NCI-H510A treated with DMSO at 0.1 percent for 48 hours (cell line): Measurements from ENCODE around the gene INS.
"Not testable (repeated sequence)": the region's sequence is repeated elsewhere in the genome, so short reads cannot be mapped to it uniquely, and the experiment has no call there.

ENCODE experiments used
- DNase-seq: peaks from one replicate; lab custom pipeline; 2025; lab: John Stamatoyannopoulos, UW

The INS gene

DNA sequence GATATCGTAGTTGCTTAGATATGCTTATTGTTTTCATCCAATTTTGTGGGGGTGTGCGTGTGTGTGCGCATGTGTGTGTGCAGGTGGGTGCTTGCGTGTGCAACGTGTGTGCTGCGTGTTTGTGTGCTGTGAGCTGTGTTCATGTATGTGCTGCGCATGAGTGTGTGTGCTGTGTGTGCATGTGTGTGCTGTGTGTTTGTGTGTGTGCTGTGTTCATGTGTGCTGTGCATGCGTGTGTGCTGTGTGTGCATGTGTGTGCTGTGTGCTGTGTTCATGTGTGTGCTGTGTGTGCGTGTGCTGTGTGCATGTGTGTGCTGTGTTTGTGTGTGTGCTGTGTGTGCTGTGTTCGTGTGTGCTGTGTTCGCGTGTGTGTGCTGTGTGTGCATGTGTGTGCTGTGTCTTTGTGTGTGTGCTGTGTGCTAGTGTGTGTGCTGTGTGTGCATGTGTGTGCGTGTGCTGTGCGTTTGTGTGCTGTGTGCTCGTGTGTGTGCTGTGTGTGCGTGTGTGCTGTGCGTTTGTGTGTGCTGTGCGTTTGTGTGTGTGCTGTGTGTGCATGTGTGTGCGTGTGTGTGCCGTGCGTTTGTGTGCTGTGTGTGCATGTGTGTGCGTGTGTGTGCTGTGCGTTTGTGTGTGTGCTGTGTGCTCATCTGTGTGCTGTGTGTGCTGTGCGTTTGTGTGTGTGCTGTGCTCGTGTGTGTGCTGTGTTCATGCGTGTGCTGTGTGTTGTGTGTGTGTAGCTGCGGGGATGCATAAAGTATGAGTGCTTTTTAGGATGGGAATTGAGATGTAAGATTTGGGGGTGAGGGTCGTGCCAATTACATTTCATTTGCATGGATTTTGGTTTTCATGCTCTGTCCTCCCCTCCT lies 29.4 kb downstream of the INS start:
- DNase-seq, result no peak

DNA sequence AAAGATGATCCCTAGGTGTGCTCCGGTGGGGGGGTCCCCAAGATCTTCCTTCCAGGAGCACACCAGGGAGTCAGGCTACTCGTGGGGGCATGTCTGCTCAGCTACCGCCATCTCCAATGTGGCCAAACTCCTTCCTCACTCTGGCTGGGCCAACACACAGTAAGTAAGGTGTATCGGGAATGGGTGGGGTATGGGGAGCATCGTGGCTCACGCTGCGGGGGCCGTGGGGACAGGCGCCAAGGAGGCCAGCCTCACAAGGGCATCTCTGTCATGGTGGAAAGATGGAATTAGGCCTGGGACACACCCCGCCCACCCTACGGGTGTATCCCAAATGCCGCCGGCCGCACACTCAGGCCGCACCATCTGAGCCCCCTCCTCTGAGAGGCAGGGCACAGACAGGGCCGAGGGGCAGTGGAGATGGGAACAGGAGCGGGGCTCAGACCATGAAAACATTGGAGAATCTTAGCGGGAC lies 30.1 kb downstream of the INS start:
- no peak for DNase-seq

DNA sequence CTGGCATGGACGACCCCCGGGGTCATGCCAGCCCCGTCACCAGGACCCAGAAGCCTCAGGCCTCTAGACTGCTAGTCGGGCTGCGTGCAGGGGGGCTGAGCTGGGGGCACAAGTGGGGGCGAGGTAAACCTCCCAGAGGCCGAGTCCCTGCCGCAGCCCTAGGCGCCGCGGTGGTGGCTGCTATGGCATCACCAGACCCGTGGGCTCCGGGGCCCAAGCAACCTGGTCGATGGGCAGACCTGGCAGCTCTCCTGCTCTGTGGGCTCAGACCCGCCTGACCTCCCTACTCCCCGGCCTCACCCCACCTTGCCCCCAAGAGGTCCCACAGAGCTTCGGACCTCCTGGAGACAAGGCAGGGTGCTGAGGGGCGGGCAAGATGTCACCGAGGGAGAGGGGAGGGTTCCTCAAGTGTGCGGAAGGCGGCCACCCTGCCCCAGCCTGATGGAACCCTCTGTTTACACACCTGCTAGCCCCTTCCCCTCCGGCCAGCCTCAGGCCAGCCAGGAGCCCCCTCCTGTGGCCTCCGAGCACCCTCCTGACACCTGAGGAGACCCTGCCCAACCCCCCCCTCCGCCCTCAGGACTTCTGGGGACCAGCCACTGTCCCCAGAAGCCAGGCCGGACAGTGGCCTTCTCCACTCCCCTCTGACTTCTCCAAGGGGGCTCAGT lies 31.2 kb downstream of the INS start:
- no peak for DNase-seq

DNA sequence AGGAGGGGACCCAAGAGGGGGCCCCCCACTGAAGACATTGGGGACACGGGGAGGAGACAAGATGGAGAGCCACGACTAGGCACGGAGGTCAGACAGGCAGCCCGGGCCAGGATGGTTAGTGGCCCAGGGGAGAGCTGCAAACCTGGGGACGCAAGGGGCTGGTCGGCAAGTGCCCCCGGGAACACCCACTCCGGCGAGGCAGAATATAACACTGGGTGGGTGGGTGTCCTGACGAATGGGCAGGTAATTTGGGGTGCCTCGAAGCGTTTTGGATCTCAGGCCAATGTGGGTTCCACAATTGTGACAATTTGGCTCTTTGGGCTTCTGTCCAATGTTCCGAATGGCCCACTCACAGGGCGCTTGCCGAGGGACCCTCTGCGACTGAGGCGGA lies 31.7 kb downstream of the INS start:
- DNase-seq, result no peak

DNA sequence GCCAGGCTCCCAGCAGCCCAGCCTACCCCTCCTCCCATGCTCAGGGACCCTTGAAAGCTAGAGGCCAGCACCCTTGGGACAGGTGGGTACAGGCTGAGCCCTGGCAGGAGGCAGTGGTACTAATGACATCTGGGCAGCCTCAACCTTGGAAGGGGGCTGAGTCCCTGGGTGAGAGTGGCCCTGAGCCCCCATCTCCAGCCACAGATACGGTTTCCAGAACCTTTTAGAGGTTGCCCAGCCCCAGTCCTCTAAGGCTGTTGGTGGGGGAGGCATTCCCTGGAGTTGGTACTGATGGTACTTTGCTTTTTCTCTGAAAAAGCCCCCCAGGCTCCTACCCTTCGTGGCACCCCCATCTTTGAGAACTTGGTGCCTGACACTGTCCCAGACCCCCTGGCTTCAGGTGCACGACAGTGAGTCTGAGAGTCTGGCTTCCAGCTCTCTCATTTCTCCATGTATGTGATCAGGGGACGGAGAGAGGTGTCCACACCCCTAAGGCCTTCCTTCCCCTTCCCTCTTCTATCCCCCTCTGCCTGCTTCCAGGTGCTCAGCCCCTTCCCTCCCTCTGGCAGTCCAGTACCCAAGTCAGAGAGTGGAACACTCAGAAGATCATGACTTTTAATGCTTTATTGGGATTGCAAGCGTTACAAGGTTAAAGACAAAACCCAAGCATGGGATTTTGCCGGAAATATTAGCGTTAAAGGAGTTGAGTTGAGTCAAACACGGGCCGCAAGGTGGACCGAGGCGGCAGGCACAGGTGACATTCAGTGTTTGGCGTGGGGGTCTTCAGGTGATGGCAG lies 32.3 kb downstream of the INS start:
- DNase-seq, result no peak

DNA sequence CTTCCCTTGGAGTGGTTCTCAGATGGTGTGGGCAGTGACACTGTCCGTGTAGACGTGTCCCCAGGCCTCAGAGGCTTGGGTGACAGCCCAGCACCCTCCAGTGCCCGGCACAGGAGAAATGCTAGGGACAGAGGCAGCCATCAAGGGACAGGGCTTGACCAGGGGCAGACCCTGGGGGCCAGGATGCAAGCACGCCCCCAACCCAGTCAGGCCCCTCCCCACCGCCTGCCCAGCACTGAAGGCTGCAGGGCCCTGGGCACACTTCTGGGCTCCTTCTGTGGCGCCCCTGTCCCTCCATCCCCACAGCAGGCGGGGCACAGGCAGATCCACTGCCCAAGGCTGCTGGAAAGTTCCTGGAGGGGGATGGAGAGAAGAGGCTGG lies 32.9 kb downstream of the INS start:
- DNase-seq, result no peak

DNA sequence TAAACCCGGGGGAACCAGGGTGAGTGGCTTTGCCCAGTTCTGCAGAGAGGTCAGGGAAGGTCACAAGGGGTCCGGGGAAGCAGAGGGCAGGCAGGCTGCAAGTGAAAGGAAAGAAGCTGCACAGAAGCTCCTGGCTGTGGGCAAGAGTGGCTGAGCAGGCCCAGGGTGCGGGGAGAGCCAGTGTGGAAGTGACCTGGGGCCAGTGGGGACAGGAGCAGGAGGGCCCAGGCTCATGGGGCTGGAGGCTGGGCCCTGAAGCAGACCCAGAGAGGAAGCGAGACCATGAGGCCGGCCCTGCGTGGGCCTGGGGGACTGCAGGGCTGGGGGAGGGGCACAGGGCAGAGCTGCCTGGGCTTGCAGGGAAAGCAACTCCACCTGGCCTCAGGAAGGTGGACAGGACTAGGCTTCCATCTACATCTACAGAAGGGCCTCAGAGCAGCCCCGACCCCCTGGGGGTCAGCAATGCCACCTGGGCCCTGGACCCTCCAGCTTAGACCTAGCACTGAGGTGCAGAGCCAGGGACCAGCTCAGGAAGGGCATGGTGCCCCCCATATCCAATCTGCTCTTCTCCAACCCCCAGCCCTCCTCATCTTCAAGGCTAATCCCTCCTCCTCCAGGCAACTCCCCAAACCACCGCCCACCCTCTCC lies 33.4 kb downstream of the INS start:
- DNase-seq, result no peak

DNA sequence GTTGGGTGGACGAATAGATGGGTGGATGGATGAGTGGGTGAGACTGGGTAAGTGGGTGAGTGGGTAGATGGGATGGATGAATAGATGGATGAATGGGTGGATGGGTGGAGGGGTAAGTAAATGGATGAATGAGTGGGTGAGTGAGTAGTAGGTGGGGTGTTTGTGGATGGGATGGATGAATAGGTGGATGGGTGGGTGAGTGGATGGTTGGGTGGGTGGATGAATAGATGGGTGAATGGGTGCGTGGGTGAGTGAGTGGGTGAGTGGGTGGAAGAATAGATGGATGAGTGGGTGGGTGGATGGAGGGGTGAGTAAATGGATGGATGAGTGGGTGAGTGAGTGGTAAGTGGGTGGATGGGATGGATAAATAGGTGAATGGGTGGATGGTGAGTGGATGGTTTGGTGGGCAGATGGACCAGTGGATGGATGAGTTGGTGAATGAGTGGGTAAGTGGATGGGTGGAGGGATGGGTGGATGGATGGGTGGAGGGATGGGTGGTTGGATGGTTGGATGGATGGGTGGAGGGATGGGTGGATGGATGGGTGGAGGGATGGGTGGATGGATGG lies 34.4 kb downstream of the INS start:
- DNase-seq, result no peak

DNA sequence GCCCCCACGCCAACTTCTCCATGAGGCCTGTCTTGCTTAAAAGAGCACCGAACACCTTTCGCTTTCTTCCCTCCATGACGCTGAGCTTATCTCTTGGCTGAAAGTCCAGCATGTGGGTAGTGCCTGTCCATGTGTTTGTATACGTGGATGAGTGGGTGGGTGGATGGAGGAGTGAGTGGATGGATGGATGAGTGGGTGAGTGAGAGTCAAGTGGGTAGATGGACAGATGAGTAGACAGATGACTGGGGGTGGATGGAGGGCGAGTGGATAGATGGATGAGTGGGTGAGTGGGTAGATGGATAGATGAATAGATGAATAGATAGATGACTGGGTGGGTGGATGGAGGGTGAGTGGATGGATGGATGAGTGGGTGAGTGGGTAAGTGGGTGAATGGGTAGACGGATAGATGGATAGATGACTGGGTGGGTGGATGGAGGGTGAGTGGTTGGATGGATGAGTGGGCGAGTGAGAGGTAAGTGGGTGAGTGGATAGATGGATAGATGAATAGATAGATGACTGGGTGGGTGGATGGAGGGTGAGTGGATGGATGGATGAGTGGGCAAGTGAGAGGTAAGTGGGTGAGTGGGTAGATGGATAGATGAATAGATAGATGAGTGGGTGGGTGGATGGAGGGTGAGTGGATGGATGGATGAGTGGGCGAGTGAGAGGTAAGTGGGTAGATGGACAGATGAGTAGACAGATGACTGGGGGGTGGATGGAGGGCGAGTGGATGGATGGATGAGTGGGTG lies 36.1 kb downstream of the INS start:
- not testable (repeated sequence) for DNase-seq

DNA sequence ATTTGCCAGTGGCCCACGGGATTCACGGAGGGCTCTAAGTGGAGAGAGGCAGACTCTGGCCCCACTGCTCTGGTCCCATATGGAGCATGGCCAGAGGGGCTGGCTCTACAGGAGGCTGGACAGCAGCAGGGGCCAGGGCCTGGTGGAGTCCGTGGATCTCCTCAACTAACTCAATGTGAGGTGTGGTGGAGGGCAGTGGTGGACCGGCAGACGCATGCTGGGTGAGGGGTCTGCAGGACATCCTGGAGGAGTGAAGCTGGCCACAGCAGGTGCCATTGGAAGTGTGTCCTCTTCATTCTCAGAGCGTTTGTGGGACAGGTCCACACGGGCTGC lies 37.4 kb downstream of the INS start:
- DNase-seq, result no peak

DNA sequence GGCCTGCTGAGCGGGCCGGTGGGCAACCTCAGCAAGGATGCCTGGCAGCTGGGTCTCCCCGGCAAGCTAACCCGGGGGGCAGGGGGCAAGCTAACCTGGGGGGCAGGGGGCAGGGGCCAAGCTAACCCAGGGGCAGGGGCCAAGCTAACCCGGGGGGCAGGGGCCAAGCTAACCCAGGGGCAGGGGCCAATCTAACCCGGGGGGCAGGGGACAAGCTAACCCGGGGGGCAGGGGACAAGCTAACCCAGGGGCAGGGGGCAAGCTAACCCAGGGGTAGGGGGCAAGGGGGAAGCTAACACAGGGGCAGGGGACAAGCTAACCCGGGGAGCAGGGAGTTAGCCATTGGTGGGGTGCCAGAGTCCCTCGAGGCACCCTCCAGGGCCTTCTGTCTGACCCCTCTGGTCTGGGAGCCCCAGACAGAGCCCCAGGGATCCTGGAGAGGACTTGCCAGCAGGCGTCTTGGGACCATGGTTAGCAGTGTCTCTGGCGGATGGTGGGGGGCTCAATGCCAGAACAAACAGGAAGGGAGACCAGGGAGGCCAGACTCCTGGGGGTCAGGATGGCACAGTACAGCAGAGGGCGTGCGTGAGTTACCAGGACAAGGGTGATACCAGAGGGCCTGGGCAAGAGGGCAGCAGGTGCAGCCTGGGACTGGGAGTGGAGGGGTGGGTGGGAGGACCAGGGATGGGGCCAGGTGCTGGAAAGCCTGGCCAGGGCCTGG lies 37.9 kb downstream of the INS start:
- no peak for DNase-seq

DNA sequence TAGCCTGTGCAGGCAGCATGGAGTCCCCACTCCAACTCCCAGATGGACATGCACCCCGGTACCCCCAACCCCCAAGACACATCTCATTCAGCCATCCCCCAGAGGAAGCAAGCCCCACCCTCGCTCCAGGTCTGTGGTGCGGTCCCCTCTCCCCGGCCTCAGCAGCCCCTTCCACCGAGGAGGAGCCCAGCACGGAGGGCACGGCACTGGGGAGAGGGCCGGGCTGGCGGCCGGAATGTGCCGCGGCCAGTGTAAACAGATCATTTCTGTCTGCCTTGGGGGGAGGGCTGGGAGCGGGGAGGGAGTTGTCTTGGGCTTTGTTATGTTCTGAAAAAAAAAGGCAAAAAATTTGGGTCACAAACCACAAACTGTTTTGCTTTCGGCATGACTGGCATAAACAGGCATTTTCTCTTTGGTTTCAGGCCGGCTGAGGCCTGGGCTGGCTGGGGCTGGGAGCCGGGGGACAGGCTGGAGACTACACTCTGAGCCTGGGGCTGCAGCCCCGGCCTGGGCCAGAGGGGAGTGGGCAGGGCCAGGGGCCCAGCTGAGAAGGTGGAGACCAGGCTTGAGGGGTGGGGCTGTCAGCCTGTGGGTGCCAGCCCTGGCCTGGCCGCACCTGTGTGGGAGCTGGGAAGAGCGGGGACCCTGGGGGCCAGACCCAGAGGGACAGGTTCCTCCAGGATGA lies 38.6 kb downstream of the INS start:
- no peak for DNase-seq

DNA sequence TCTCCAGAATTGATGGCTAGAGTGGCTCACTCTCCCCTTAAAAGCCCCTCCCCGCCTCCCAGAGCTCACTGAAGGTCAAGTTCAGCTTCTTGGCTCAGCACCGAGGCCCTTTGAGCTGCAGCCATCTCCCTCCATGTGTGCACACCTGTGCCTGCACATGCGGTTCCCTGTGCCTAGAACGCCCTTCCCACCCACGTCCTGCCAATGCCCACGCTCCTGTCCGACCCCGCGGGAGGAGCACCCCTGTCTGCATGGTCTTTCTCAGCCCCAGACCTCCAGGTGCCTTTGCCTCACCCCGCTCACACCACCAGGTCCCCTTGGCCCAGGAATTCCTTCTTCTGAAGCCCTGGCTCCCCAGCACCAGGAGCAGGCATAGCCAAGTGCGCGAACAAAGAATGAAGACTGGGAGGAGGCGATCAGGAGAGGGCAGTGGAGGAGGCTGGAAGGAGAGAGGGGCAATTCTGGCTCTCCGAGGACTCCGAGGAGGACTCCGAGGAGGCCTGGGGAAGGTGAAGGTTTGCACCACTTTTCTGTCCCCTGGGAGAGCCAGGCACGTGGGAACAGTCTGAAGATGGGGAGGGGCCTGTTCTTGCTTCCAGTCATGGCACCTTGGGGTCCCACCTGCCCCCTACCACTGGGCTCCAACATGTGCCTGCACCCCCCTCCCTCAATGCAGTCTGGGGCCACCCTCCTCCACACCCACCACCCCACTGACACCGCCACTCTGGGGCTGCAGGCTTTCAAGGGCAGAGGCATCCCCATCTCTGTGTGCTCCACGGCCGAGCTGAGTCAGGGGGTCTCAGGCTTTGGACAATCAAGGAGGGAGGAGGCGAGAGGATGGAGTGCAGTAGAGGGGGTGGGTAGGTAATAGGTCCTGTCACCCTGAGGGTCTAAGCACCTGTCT lies 39.5 kb downstream of the INS start:
- no peak for DNase-seq

DNA sequence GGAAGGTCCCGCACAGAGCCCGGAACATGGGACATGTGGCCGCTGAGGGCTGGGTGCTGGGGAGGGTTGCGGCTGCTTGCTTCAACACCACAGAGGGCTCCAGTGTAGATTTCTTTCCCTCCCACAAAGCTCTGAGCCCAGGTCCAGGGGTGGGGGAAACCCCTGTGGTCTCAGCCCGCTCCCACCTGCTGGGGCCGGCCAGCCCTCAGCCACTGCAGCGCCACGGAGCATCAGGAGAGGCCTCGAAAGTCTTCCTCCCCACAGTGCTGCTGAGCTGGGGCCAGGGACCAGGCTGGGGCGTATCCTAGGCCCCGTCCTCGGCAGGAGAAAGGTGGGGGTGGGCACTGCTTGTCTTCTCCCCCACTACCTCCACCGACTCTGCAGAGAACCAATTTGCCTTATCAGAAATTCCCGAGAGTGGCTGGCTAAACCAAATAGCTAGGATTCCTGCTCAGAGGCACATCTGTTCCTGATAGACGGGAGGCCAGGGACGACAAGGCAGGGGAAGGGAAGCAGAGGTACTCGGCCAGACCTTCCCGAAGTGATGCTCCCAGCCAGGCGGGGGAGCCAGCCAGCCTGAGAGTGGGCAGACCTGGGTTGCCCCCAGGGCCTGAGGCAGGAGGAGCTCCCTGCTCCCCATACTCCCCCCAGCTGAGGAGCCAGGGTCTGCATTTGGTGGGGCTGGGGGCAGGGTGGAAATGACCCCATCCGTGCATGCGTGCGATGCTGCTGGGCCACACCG lies 40.5 kb downstream of the INS start:
- no peak for DNase-seq

DNA sequence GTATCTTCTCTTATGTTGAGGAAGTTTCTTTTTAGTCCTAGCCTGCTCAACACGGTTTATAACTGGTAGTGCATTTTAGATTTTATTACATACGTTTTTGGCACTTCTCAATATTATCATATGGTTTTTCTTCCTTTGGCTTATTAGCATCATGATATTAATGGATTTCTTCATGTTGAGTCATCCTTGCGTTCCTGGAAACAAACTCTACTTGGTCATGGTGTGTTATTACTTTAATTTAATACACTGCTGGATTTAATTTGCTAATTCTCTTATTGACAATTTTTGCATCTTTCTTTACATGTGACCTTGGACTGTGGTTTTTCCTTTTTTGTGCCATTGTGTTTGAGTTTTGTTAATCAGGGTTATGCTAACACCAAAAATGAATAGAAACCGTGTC lies 42.3 kb downstream of the INS start:
- no peak for DNase-seq

DNA sequence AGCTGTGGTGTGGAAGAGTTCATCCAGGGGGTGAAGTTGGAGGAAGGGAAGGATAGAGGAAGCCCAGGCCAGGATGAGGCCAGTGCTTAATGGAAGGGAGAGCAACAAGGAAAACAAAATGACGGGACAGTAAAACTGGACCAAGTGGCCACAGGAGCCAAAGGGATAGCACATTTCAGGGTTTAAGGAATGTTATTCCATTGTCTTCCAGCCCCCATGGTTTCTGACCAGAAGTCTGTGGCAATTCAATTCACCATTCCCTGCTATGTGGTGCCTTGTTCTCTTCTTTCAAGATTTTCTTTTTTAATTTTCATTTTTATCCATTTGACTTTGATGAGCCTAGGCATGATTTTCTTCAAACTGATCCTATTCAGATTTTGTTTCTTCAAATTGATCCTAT lies 44.3 kb downstream of the INS start:
- DNase-seq, result no peak

DNA sequence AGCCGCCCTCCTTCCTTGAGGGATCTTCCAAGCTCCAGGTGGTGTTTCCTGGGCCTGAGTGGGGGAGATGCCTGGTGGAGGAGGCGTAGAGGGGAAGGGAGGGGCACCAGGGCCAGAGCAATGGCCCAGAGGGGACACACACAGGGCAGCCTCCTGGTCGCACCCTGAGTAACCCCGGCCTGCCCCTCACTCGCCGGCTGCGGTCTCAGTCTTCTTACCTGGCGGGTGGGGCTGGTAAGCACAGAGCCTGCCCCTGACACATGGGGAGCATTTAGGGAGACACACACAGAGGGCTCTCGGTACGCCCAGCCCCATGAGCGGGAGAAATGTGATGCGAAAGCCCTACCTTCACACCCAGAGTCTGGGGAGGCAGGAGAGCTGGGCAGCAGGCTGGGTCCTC lies 45.7 kb downstream of the INS start:
- no peak for DNase-seq
